K562 (cell line): Measurements from ENCODE around the gene WDR20. TPM values are rescaled to one million over a fixed set of nuclear protein-coding genes. Genes with fewer than 3 reads are reported as not detected.
A peak's percentile ranks its signal among the peaks of the same experiment; 100 is the strongest.

Source experiments
- ATAC-seq: fragments of 200-7000 bp; cut with Tn5 transposase; 3 replicates; pipeline ENCODE4 v1.9.1; 2020; ENCODE audit warnings: moderate library complexity
- BruUV-seq: library from RNA; stranded (reverse); fragments of 400-500 nt; replicated peaks from 2 replicates; lab custom pipeline; 2021; lab: Mats Ljungman, UMichigan
- CTCF ChIA-PET: fragments of 300-600 bp; formaldehyde crosslinking; extraction: SDS; loops from one replicate; lab custom pipeline; 2021; ENCODE audit warnings: low intra/inter-chr PET ratio; lab: Yijun Ruan, JAX
- POLR2A ChIA-PET: fragments of 300-600, 350-650 bp; sonication (Branson Sonifier 250); formaldehyde crosslinking; extraction: SDS; loops from one replicate; lab custom pipeline; 2021; ENCODE audit warnings: antibody characterized with exemption, inconsistent platforms; lab: Yijun Ruan, JAX
- DNase-seq, 4 experiments: peaks; one replicate each; pipeline versions ENCODE4 v3.0.0 to v3.0.0-alpha.2; 2011 to 2018; ENCODE audit warnings: low spot score in 3 of 4, mixed read lengths in 3 of 4; ENCODE audit errors: extremely low read depth in 1 of 4
- FAIRE-seq: peaks from 2 replicates; lab custom pipeline; 2011; peaks lifted over from hg19 to GRCh38; lab: Jason Lieb, UNC
- H2AFZ ChIP-seq: 2 replicates; pipeline ENCODE4 v1.6.0; 2011; ENCODE audit warnings: low read depth, low read length, control low read depth, inconsistent platforms
- H3K27ac ChIP-seq: fragments of 200-600 bp; 3 replicates; pipeline ENCODE4 v1.8.0; 2011; ENCODE audit warnings: low read depth, mild to moderate bottlenecking, control low read depth, inconsistent platforms, low read length, moderate library complexity, mixed read lengths; ENCODE audit errors: extremely low read depth
- H3K27me3 ChIP-seq, 2 experiments: fragments of 300-600 bp in 1 of 2; 2 replicates in 1 of 2; 3 replicates in 1 of 2; pipeline versions ENCODE4 v1.6.0 to v1.8.0; 2011; ENCODE audit warnings: inconsistent platforms in 2 of 2, low read length in 2 of 2, mild to moderate bottlenecking in 1 of 2, mixed read lengths in 1 of 2, moderate library complexity in 1 of 2; ENCODE audit not compliant: control insufficient read depth in 2 of 2, insufficient read depth in 2 of 2
- H3K36me3 ChIP-seq: fragments of 300-600 bp; 3 replicates; pipeline ENCODE4 v1.8.0; 2011; ENCODE audit warnings: mild to moderate bottlenecking, low read length, inconsistent platforms; ENCODE audit not compliant: control insufficient read depth, insufficient read depth
- H3K4me1 ChIP-seq, 2 experiments: fragments of 200-600 bp in 1 of 2; replicated peaks in 1 of 2; 2 replicates in 1 of 2; 3 replicates in 1 of 2; pipeline versions ENCODE4 v1.5.1 to v1.8.0; 2011; ENCODE audit warnings: inconsistent platforms in 2 of 2, low read length in 2 of 2, mild to moderate bottlenecking in 1 of 2, mixed read lengths in 1 of 2, moderate library complexity in 1 of 2; ENCODE audit not compliant: control insufficient read depth in 2 of 2, insufficient read depth in 2 of 2
- H3K4me2 ChIP-seq: 2 replicates; pipeline ENCODE4 v1.6.1; 2011; ENCODE audit warnings: low read length, control low read depth, inconsistent platforms, mixed read lengths; ENCODE audit not compliant: insufficient read depth
- H3K4me3 ChIP-seq: fragments of 200-600 bp; sonication (generic), shearing (Covaris generic); 2 replicates; pipeline ENCODE4 v1.5.1; 2016; ENCODE audit warnings: control low read depth, inconsistent platforms
- H3K79me2 ChIP-seq: fragments of 200-600 bp; 3 replicates; pipeline ENCODE4 v1.8.0; 2011; ENCODE audit warnings: low read length, inconsistent platforms; ENCODE audit not compliant: control insufficient read depth, insufficient read depth
- H3K9ac ChIP-seq, 2 experiments: 2 replicates each; pipeline versions ENCODE4 v1.6.0 to v1.6.1; 2011; ENCODE audit warnings: low read depth in 2 of 2, low read length in 2 of 2, control low read depth in 1 of 2, inconsistent platforms in 1 of 2, mild to moderate bottlenecking in 1 of 2, mixed read lengths in 1 of 2; ENCODE audit not compliant: insufficient read depth in 1 of 2
- H3K9me1 ChIP-seq: one replicate; pipeline ENCODE4 v1.6.0; 2011; ENCODE audit warnings: inconsistent platforms, mild to moderate bottlenecking, low read length, moderate library complexity; ENCODE audit not compliant: control insufficient read depth, insufficient read depth
- H3K9me3 ChIP-seq: replicated peaks from 2 replicates; pipeline ENCODE4 v1.5.1; 2011; ENCODE audit warnings: low read depth, low read length, inconsistent platforms; ENCODE audit not compliant: control insufficient read depth, insufficient read depth
- H4K20me1 ChIP-seq: replicated peaks from 2 replicates; pipeline ENCODE4 v1.6.1; 2011; ENCODE audit warnings: low read length, inconsistent platforms, mixed read lengths; ENCODE audit not compliant: control insufficient read depth, insufficient read depth
- CTCF ChIP-seq, 3 experiments: IDR thresholded peaks in 2 of 3; conservative IDR thresholded peaks in 1 of 3; 2 replicates each; pipeline ENCODE4 v1.5.1; 2011 to 2012; ENCODE audit warnings: low read length in 3 of 3, mild to moderate bottlenecking in 3 of 3, control low read depth in 2 of 3, improper control_type of control experiment in 1 of 3, inconsistent platforms in 1 of 3, low read depth in 1 of 3, mixed read lengths in 1 of 3, moderate library complexity in 1 of 3; ENCODE audit not compliant: insufficient read depth in 2 of 3
- EGR1 ChIP-seq: fragments of 450-650 bp; conservative IDR thresholded peaks from 2 replicates; pipeline ENCODE4 v1.6.1; 2017; ENCODE audit warnings: mild to moderate bottlenecking
- HES1 ChIP-seq: fragments of 450-650 bp; IDR thresholded peaks from 2 replicates; pipeline ENCODE4 v1.6.1; 2016; ENCODE audit warnings: low read depth, mild to moderate bottlenecking, moderate library complexity
- POLR2G ChIP-seq: fragments of 200-400 bp; formaldehyde crosslinking; IDR thresholded peaks from 2 replicates; pipeline ENCODE4 v1.6.1; 2017; ENCODE audit warnings: low read depth, mild to moderate bottlenecking, antibody characterized with exemption, low read length, moderate library complexity
- TAF15 ChIP-seq: fragments of 200-400 bp; formaldehyde crosslinking; IDR thresholded peaks from 2 replicates; pipeline ENCODE4 v1.6.1; 2017; ENCODE audit warnings: mild to moderate bottlenecking, low read depth, low read length, moderate library complexity
- ZBED1 ChIP-seq: IDR thresholded peaks from 2 replicates; pipeline ENCODE4 v1.6.1; 2014
- ZNF780A ChIP-seq: fragments of 250-450 bp; sonication (Bioruptor Pico); IDR thresholded peaks from 2 replicates; pipeline ENCODE4 v1.5.0; 2021; ENCODE audit warnings: mild to moderate bottlenecking
- WGBS: fragments of 100-300 bp; shearing (Covaris generic); methylation state at CpG from one replicate; pipeline ENCODE4 v1.1.6; 2016; ENCODE audit warnings: low coverage, mixed read lengths; ENCODE audit not compliant: insufficient coverage; ENCODE audit errors: missing lambda C conversion rate; 5-methylcytosine and 5-hydroxymethylcytosine counted together
- in situ Hi-C: fragments of 300-500 bp; cut with MboI; formaldehyde crosslinking; loops from 4 replicates; pipeline ENCODE4 v1.15.0; 2018; ENCODE audit warnings: inconsistent platforms, mixed read lengths
- intact Hi-C: fragments of 100-400 bp; cut with micrococcal nuclease; formaldehyde crosslinking; loops from 2 replicates; pipeline ENCODE4 v1.14.2; 2022
- polyA plus RNA-seq, 8 experiments: library from polyadenylated mRNA; depleted of rRNA in 4 of 8; stranded (reverse) in 5 of 8; unstranded in 3 of 8; fragments of >200 nt; fragmentation: Nextera tagmentation in 2 of 8; fragmentation: Illumina TruSeq in 1 of 8; extraction: Ambion mirVana in 2 of 8; extraction: Trizol in 1 of 8; gene quantifications; 2 replicates each; pipeline versions ENCODE4 v1.2.1 to v1.2.3, GENCODE V29; 2011 to 2014; ENCODE audit warnings: inconsistent platforms in 1 of 8, missing spikeins in 1 of 8
- total RNA-seq, 7 experiments: library from RNA; depleted of rRNA in 6 of 7; stranded (reverse); fragments of >200 nt in 6 of 7; fragmentation: Illumina TruSeq in 2 of 7; extraction: Trizol in 2 of 7; gene quantifications; 2 replicates each; pipeline versions ENCODE4 v1.2.1 to v1.2.3, GENCODE V29; 2011 to 2021; ENCODE audit warnings: low replicate concordance in 1 of 7

Gene WDR20
- total and polyA plus RNA-seq, 9 of the 15 experiments (the other 6 are each of a cell fraction or from before 2014, with no cell fraction given) = 7.0 to 15.3 (median 11.8) TPM

GRCh38 chr14:102226356-102227125 lies 86.8 kb downstream of the WDR20 start:
- H3K36me3 ChIP-seq = 0 out of 3 replicates have a peak, but pooled peaks cover 4% of the 10 kb centered on the region
- no peak overlapping the region for H3K9ac ChIP-seq
- no peak overlapping the region for H3K4me3 ChIP-seq
- TF ChIP-seq ZBED1 = no peak
- TF ChIP-seq CTCF (IDR thresholded peaks at IDR 0.05 in 2 of 3, conservative IDR thresholded peaks at IDR 0.05 in 1 of 3; ENCODE audit: insufficient read depth in 2 of 3, low read depth in 1 of 3, low read length in 3 of 3) = peak in 1 of 3 experiments; percentile 26; a peak in 1 of 6 replicates
- TF ChIP-seq POLR2G = peak; percentile 18; the same call in 1 of the 2 replicates
- no peak for TF ChIP-seq TAF15
- no peak for TF ChIP-seq HES1
- no peak for TF ChIP-seq EGR1
- TF ChIP-seq ZNF780A (CRISPR knock-in tag) = no peak
- CTCF ChIA-PET = no interaction called here
- ATAC-seq (no peak), FAIRE-seq (no peak), DNase-seq (no peak)
- H3K27ac ChIP-seq = no peak overlapping the region
- intact Hi-C loops (no loop called here), in situ Hi-C loops (no loop called here)
- no peaks in the 10 kb centered on the region for H4K20me1 ChIP-seq
- H3K4me1 ChIP-seq = no peaks in the 10 kb centered on the region; a peak in 1 of 5 replicates
- H3K4me2 ChIP-seq = no peak overlapping the region
- H3K79me2 ChIP-seq = no peaks in the 10 kb centered on the region
- WGBS = 84% methylated on average over 15 of the region's 27 CpGs
- H3K9me3 ChIP-seq = no peaks in the 10 kb centered on the region
- H2AFZ ChIP-seq = no peak overlapping the region
- no peaks in the 10 kb centered on the region for H3K27me3 ChIP-seq
- BruUV-seq = no TSS peak
- POLR2A ChIA-PET = no interaction called here
- no peaks in the 10 kb centered on the region for H3K9me1 ChIP-seq
